ENCODE results near the gene GTF3C6. TPM values are rescaled to one million over a fixed set of nuclear protein-coding genes. Genes with fewer than 3 reads are reported as not detected.
A peak's percentile ranks its signal among the peaks of the same experiment; 100 is the strongest.

GTF3C6 gene
- total and polyA plus RNA-seq, 2 of the 8 experiments (the other 6 are each of a cell fraction or from before 2014, with no cell fraction given): 13.1 to 87.4 TPM

GRCh38 chr6:110958329-110959192 is at the start of gene GTF3C6 (continued):
- peak; percentile 32; the same call in 1 of the 2 replicates for TF ChIP-seq BACH1 (IDR thresholded peaks at IDR 0.05; ENCODE audit: low read length)
- TF ChIP-seq TEAD4 (IDR thresholded peaks at IDR 0.05; ENCODE audit: low read depth, low read length): no peak

Measured in H1 (cell line).